ENCODE measurements around the gene ERG28.

The ERG28 gene

DNA sequence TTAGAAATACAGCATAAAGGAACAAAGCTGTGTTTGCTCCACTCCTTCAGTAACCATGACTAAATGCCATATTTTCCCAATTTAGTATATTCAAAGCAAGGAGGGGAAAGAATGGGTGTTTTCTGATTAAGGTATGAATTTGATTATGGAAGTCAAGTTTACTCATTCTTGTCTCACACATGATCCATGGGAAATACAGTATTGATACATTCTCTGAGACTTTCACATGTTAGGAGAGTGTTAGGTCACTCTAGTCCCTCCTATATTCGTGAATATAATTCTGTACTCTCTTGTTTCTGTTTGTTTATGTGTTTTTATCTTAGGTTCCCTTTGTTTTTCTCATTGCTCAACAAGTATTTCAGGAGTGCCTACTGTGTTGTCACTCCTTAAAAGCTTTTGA, 42.8 kb upstream of the ERG28 start:
- Histone ChIP-seq H3K9ac (ENCODE audit: low read length) (no peak overlapping the region), H3K36me3 (replicated peaks; ENCODE audit: insufficient read depth, low read length) (no peaks in the 10 kb centered on the region)
- no peak for TF ChIP-seq EZH2 (optimal IDR thresholded peaks at IDR 0.05; ENCODE audit: low read depth, low read length)
- no peak for TF ChIP-seq CTCF (IDR thresholded peaks at IDR 0.05; ENCODE audit: low read length)
- no peak for TF ChIP-seq EZH2phosphoT487 (IDR thresholded peaks at IDR 0.05; ENCODE audit: low read length)

DNA sequence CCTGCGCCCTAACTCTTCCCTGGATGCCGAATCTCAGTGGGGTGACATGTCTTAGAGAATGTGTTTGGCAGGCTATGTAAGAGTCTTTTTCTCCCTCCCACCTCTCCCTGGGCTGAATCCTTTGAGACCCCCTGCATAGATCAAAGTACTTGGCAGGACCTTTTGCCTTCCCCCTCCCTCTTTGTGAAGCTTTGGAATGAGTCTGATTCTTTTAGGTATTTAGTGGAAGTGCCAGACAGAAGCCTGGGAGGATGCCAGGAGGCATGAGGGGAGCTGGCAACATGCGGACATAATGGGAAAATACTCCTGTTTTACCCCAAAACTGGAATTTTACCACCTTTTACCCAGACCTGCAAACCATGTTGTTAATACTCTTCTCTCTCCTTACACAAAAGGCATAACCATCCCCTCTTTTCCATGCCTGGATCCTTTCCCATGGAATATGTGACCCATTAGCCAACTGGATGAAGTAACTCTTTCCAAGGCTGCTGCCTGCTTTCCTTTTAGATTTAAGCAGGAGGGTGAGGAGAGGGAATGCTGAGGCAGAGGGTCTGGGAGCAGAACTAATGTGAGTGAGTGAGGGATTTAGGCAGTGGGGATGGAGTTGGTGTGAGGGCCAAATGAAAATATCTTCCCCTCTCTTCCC, 42.1 kb upstream of the ERG28 start:
- Histone ChIP-seq H3K79me2 (ENCODE audit: low read length) (no peaks in the 10 kb centered on the region), H3K27ac (ENCODE audit: low read length) (no peak overlapping the region), H3K4me2 (ENCODE audit: low read depth, low read length) (no peak overlapping the region), H3K4me3 (ENCODE audit: low read length) (no peak overlapping the region), H3K9ac (ENCODE audit: low read length) (no peak overlapping the region), H3F3A (ENCODE audit: insufficient read depth, low read length) (no peaks in the 10 kb centered on the region), H3K4me1 (ENCODE audit: low read length) (no peaks in the 10 kb centered on the region), H3K9me3 (replicated peaks; ENCODE audit: insufficient read depth, low read length) (no peaks in the 10 kb centered on the region), H2AFZ (ENCODE audit: low read length) (no peak overlapping the region), H3K9me2 (replicated peaks; ENCODE audit: insufficient read depth, low read length) (no peaks in the 10 kb centered on the region), H3K36me3 (replicated peaks; ENCODE audit: insufficient read depth, low read length) (no peaks in the 10 kb centered on the region), H4K20me1 (ENCODE audit: insufficient read depth, low read length) (no peaks in the 10 kb centered on the region), H3K27me3 (replicated peaks; ENCODE audit: insufficient read depth, low read length) (no peaks in the 10 kb centered on the region)
- no peak for DNase-seq
- no peak for TF ChIP-seq EZH2 (optimal IDR thresholded peaks at IDR 0.05; ENCODE audit: low read depth, low read length)
- no peak for TF ChIP-seq EZH2phosphoT487 (IDR thresholded peaks at IDR 0.05; ENCODE audit: low read length)
- TF ChIP-seq CTCF (IDR thresholded peaks at IDR 0.05; ENCODE audit: low read length), result no peak

More for the DNA sequence above, 42.8 kb upstream of the ERG28 start:
- Histone ChIP-seq H4K20me1 (ENCODE audit: insufficient read depth, low read length) (no peaks in the 10 kb centered on the region), H3K79me2 (ENCODE audit: low read length) (no peaks in the 10 kb centered on the region), H2AFZ (ENCODE audit: low read length) (no peak overlapping the region), H3K4me3 (ENCODE audit: low read length) (no peak overlapping the region), H3K27me3 (replicated peaks; ENCODE audit: insufficient read depth, low read length) (no peaks in the 10 kb centered on the region), H3F3A (ENCODE audit: insufficient read depth, low read length) (no peaks in the 10 kb centered on the region), H3K27ac (ENCODE audit: low read length) (no peak overlapping the region), H3K9me2 (replicated peaks; ENCODE audit: insufficient read depth, low read length) (no peaks in the 10 kb centered on the region), H3K9me3 (replicated peaks; ENCODE audit: insufficient read depth, low read length) (no peaks in the 10 kb centered on the region), H3K4me2 (ENCODE audit: low read depth, low read length) (no peak overlapping the region), H3K4me1 (ENCODE audit: low read length) (no peaks in the 10 kb centered on the region)
- no peak for DNase-seq

GRCh38 chr14:75702122-75702521, 41.4 kb upstream of the ERG28 start:
- H2AFZ ChIP-seq (ENCODE audit: low read length), result no peak overlapping the region
- H3K9me2 ChIP-seq (replicated peaks; ENCODE audit: insufficient read depth, low read length), result no peaks in the 10 kb centered on the region
- no peak overlapping the region for H3K4me2 ChIP-seq (ENCODE audit: low read depth, low read length)
- H3F3A ChIP-seq (ENCODE audit: insufficient read depth, low read length), result no peaks in the 10 kb centered on the region
- no peak overlapping the region for H3K27ac ChIP-seq (ENCODE audit: low read length)
- TF ChIP-seq EZH2phosphoT487 (IDR thresholded peaks at IDR 0.05; ENCODE audit: low read length) (no peak), EZH2 (optimal IDR thresholded peaks at IDR 0.05; ENCODE audit: low read depth, low read length) (no peak), CTCF (IDR thresholded peaks at IDR 0.05; ENCODE audit: low read length) (no peak)
- H3K36me3 ChIP-seq (replicated peaks; ENCODE audit: insufficient read depth, low read length), result no peaks in the 10 kb centered on the region
- H3K4me1 ChIP-seq (ENCODE audit: low read length), result no peaks in the 10 kb centered on the region
- no peak overlapping the region for H3K4me3 ChIP-seq (ENCODE audit: low read length)
- H3K9me3 ChIP-seq (replicated peaks; ENCODE audit: insufficient read depth, low read length), result no peaks in the 10 kb centered on the region
- no peaks in the 10 kb centered on the region for H3K79me2 ChIP-seq (ENCODE audit: low read length)
- H3K9ac ChIP-seq (ENCODE audit: low read length), result no peak overlapping the region
- no peaks in the 10 kb centered on the region for H3K27me3 ChIP-seq (replicated peaks; ENCODE audit: insufficient read depth, low read length)
- no peaks in the 10 kb centered on the region for H4K20me1 ChIP-seq (ENCODE audit: insufficient read depth, low read length)
- DNase-seq, result no peak
